ENCODE measurements around the gene CASP12.

DNA sequence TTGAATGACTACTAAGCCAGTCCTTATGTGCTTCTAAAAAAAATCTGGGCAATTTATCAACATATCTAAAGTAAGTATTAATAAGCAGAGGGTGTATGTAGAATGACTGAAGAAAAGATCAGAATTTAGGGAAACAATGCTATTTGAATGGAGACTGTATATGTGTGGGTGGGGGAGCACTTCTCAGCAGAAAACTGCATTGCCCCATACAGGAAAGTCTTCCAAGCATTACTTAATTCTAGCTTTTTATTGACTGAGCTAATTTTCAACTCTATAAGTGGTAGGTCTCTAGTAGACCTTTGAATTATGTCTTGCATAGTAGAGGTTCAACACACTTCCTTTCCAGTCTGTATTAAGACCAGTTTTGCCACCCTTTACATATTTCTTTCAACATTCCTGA is 41.7 kb downstream of the CASP12 start:
- TF ChIP-seq, protein P1, sequence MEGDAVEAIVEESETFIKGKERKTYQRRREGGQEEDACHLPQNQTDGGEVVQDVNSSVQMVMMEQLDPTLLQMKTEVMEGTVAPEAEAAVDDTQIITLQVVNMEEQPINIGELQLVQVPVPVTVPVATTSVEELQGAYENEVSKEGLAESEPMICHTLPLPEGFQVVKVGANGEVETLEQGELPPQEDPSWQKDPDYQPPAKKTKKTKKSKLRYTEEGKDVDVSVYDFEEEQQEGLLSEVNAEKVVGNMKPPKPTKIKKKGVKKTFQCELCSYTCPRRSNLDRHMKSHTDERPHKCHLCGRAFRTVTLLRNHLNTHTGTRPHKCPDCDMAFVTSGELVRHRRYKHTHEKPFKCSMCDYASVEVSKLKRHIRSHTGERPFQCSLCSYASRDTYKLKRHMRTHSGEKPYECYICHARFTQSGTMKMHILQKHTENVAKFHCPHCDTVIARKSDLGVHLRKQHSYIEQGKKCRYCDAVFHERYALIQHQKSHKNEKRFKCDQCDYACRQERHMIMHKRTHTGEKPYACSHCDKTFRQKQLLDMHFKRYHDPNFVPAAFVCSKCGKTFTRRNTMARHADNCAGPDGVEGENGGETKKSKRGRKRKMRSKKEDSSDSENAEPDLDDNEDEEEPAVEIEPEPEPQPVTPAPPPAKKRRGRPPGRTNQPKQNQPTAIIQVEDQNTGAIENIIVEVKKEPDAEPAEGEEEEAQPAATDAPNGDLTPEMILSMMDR (conservative IDR thresholded peaks at IDR 0.05; ENCODE audit: low read depth, low read length), result no peak
- no peak for TF ChIP-seq EZH2 (IDR thresholded peaks at IDR 0.05; ENCODE audit: borderline replicate concordance, low read depth, low read length, poor library complexity, severe bottlenecking)
